Neural progenitor cell (in vitro differentiated cells): Measurements from ENCODE around the gene MACO1. TPM values are rescaled to one million over a fixed set of nuclear protein-coding genes. Genes with fewer than 3 reads are reported as not detected.
A peak's percentile ranks its signal among the peaks of the same experiment; 100 is the strongest.

Experiments
- DNase-seq: peaks from one replicate; pipeline ENCODE4 v3.0.0-alpha.2; 2016; ENCODE audit warnings: low spot score
- H2AFZ ChIP-seq: fragments of 200-600 bp; sonication (generic); replicated peaks from 2 replicates; pipeline ENCODE4 v1.6.1; 2016; ENCODE audit warnings: antibody characterized with exemption
- H3F3A ChIP-seq: fragments of 200-600 bp; sonication (generic); 2 replicates; pipeline ENCODE4 v1.6.1; 2016; ENCODE audit warnings: antibody characterized with exemption, low read depth
- H3K27ac ChIP-seq: fragments of 200-600 bp; sonication (generic); 2 replicates; pipeline ENCODE4 v1.5.1; 2016; ENCODE audit warnings: mild to moderate bottlenecking
- H3K27me3 ChIP-seq: fragments of 200-600 bp; sonication (generic); 2 replicates; pipeline ENCODE4 v1.6.1; 2016; ENCODE audit warnings: mild to moderate bottlenecking, moderate library complexity
- H3K36me3 ChIP-seq: fragments of 200-600 bp; sonication (generic); 2 replicates; pipeline ENCODE4 v1.5.1; 2016
- H3K4me1 ChIP-seq: fragments of 200-600 bp; sonication (generic); 2 replicates; pipeline ENCODE4 v1.6.1; 2016; ENCODE audit warnings: mixed run types
- H3K4me2 ChIP-seq: fragments of 200-600 bp; sonication (generic); 2 replicates; pipeline ENCODE4 v1.6.1; 2016
- H3K4me3 ChIP-seq: fragments of 200-600 bp; sonication (generic); 2 replicates; pipeline ENCODE4 v1.5.1; 2016
- H3K79me2 ChIP-seq: fragments of 200-600 bp; sonication (generic); 2 replicates; pipeline ENCODE4 v1.6.1; 2016; ENCODE audit warnings: low read depth
- H3K9ac ChIP-seq: fragments of 200-600 bp; sonication (generic); 2 replicates; pipeline ENCODE4 v1.6.1; 2016
- H3K9me3 ChIP-seq: fragments of 200-600 bp; sonication (generic); 2 replicates; pipeline ENCODE4 v1.5.1; 2016; ENCODE audit warnings: low read depth
- H4K20me1 ChIP-seq: fragments of 200-600 bp; sonication (generic); 2 replicates; pipeline ENCODE4 v1.6.1; 2016; ENCODE audit warnings: low read depth
- H3K27ac Mint-ChIP-seq: 3 replicates; pipeline ENCODE4 v1.8.0; 2021; ENCODE audit warnings: mixed read lengths
- H3K27me3 Mint-ChIP-seq: 2 replicates; pipeline ENCODE4 v1.8.0; 2022; ENCODE audit warnings: low read depth, mild to moderate bottlenecking, inconsistent platforms, moderate library complexity, mixed read lengths; ENCODE audit not compliant: insufficient read depth
- H3K36me3 Mint-ChIP-seq: 3 replicates; pipeline ENCODE4 v1.8.0; 2021; ENCODE audit warnings: mixed read lengths
- H3K4me1 Mint-ChIP-seq: 3 replicates; pipeline ENCODE4 v1.8.0; 2021; ENCODE audit warnings: mixed read lengths
- H3K4me3 Mint-ChIP-seq: 3 replicates; pipeline ENCODE4 v1.8.0; 2021; ENCODE audit warnings: mild to moderate bottlenecking, moderate library complexity, mixed read lengths
- H3K9me3 Mint-ChIP-seq: 3 replicates; pipeline ENCODE4 v1.8.0; 2020; ENCODE audit warnings: mixed read lengths
- EZH2 ChIP-seq: fragments of 200-600 bp; sonication (generic); IDR thresholded peaks from 2 replicates; pipeline ENCODE4 v1.6.1; 2017; ENCODE audit warnings: antibody characterized with exemption, mild to moderate bottlenecking, moderate library complexity
- EZH2phosphoT487 ChIP-seq: fragments of 200-600 bp; sonication (generic); IDR thresholded peaks from 2 replicates; pipeline ENCODE4 v1.6.1; 2017; ENCODE audit warnings: antibody characterized with exemption
- total RNA-seq: library from RNA; depleted of rRNA; stranded (reverse); fragments of >200 nt; gene quantifications from 2 replicates; pipeline ENCODE4 v1.2.3, GENCODE V29; 2015; ENCODE audit warnings: low replicate concordance
- TF ChIP-seq, protein P1 (sequence below): fragments of 200-600 bp; sonication (generic); IDR thresholded peaks from 2 replicates; pipeline ENCODE4 v1.5.1; 2017; ENCODE audit warnings: antibody characterized with exemption, mild to moderate bottlenecking

Gene MACO1
- total RNA-seq, 1 donor from 2014 or later = 17.7 TPM

DNA sequence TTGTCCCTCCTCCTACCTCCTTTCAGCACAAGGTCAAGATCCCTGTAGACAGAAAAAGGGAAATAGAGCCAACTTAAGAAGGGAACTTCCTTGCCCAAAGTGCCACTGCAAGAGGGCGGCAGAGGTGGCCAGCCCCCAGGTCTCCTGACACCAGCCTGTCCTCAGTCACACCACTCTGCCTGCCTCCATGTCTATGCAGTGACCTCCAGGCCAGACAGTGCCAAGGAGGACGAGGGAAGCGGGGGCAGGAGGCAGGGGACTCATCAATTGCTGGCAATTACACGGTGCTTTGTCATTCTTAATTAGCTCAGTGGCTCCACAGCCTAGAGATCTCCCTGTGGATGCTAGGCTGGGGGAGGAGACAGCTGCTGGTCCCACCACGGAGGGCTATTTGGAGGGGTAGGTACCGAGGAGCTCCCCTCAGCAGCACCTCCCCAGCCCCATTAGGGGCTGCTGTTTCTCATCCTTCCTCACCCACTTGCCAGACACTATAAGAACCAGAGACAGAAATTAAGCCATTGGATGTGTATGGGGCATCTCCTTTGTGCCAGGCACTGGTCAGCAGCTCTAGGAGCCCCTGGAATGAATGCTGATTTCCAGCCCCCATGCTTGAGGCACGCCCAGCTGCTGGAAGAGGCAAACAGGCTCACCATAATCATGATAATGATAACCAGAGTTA is 106.6 kb downstream of the MACO1 start:
- H3K27ac ChIP-seq = no peak overlapping the region
- peaks cover 23% of the 10 kb centered on the region for H3K27me3 Mint-ChIP-seq
- H3K4me3 Mint-ChIP-seq = no peak overlapping the region
- H3K79me2 ChIP-seq = no peaks in the 10 kb centered on the region
- H3K36me3 Mint-ChIP-seq = no peaks in the 10 kb centered on the region
- H4K20me1 ChIP-seq = no peaks in the 10 kb centered on the region
- H3K9me3 Mint-ChIP-seq = no peaks in the 10 kb centered on the region
- H3K9ac ChIP-seq = no peak overlapping the region
- no peaks in the 10 kb centered on the region for H3K9me3 ChIP-seq
- H3K4me1 Mint-ChIP-seq = peaks cover 42% of the 10 kb centered on the region
- no peak for TF ChIP-seq EZH2phosphoT487
- TF ChIP-seq EZH2 = no peak
- TF ChIP-seq, protein P1, sequence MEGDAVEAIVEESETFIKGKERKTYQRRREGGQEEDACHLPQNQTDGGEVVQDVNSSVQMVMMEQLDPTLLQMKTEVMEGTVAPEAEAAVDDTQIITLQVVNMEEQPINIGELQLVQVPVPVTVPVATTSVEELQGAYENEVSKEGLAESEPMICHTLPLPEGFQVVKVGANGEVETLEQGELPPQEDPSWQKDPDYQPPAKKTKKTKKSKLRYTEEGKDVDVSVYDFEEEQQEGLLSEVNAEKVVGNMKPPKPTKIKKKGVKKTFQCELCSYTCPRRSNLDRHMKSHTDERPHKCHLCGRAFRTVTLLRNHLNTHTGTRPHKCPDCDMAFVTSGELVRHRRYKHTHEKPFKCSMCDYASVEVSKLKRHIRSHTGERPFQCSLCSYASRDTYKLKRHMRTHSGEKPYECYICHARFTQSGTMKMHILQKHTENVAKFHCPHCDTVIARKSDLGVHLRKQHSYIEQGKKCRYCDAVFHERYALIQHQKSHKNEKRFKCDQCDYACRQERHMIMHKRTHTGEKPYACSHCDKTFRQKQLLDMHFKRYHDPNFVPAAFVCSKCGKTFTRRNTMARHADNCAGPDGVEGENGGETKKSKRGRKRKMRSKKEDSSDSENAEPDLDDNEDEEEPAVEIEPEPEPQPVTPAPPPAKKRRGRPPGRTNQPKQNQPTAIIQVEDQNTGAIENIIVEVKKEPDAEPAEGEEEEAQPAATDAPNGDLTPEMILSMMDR = no peak
- H3K4me2 ChIP-seq = no peak overlapping the region
- no peak overlapping the region for H3K4me3 ChIP-seq
- peaks cover 10% of the 10 kb centered on the region for H3F3A ChIP-seq
- H2AFZ ChIP-seq = no peak overlapping the region
- DNase-seq = no peak
- H3K4me1 ChIP-seq = peaks cover 7% of the 10 kb centered on the region
- no peaks in the 10 kb centered on the region for H3K36me3 ChIP-seq
- H3K27ac Mint-ChIP-seq = no peak overlapping the region
- H3K27me3 ChIP-seq = no peaks in the 10 kb centered on the region

DNA sequence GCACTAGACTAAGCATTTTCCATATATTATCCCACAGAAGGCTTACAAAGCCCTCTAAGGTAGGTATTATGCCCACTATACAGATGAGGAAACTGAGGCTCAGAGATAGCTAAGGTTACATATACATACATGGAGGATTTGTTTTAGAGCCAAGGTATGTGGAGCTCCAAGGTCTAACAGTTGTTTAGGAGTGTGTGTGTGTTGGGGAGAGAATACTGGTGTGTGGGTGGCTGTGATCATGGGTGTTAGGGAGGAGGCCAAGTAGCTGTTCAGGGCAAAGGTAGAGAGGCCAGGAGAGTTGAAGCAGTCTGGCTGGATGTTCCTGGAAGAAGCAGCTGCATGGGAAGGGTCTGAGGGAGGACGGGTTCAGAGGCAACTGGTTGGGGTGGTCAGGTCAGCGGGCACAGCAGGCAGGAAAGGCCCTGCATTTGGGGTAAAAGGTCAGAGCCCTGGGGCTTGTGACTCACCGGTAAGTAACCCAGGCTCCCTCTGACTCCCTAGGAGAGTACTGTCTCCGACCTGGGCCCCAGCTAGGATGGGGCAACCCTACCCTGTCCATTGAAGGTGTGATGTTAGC is 107.6 kb downstream of the MACO1 start:
- Mint-ChIP-seq H3K27ac (peak overlapping the region; percentile 85), H3K4me1 (peaks cover 42% of the 10 kb centered on the region)
- no peaks in the 10 kb centered on the region for H3K79me2 ChIP-seq

DNA sequence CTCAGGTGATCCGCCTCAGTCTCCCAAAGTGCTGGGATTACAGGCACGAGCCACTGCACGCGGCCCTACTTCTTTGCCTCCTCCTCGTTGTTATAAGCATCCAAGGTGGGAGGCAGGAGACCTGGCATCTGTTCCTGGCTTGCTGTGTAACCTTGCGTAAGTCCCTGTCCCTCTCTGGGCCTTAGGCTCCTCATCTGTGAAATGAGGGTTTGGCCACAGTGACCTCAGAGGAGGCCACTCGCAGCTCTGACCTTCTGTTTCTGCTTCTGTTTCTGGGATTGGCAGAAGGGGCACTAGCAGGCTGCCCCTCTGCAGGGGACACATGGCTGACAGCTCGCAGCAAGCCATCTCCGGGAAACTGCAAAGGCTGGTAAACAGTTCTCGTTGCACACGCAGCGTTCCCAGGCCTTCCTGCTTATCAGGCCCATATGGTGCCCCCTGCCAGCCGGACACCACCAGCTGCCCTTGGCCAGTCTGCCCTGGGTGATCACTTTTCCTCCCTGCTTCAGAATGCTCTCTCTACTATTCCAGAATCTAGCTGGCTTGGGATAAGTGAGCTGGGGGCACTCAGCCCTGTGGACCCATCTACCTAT is 110.1 kb downstream of the MACO1 start:
- Histone ChIP-seq H3K4me2 (no peak overlapping the region), H3K27ac (no peak overlapping the region), H4K20me1 (peaks cover 13% of the 10 kb centered on the region), H3K9me3 (no peaks in the 10 kb centered on the region), H3K27me3 (peaks cover 27% of the 10 kb centered on the region), H3K36me3 (no peaks in the 10 kb centered on the region), H3F3A (peaks cover 18% of the 10 kb centered on the region), H2AFZ (no peak overlapping the region), H3K4me1 (peaks cover 12% of the 10 kb centered on the region), H3K79me2 (no peaks in the 10 kb centered on the region), H3K9ac (no peak overlapping the region), H3K4me3 (no peak overlapping the region)
- Mint-ChIP-seq H3K9me3 (no peaks in the 10 kb centered on the region), H3K4me3 (peak overlapping the region; percentile 83), H3K27me3 (peaks cover 24% of the 10 kb centered on the region), H3K27ac (peak overlapping the region; percentile 37), H3K4me1 (peaks cover 46% of the 10 kb centered on the region), H3K36me3 (no peaks in the 10 kb centered on the region)
- no peak for DNase-seq
- TF ChIP-seq, protein P1 = no peak
- no peak for TF ChIP-seq EZH2
- TF ChIP-seq EZH2phosphoT487 = no peak

More for the DNA sequence above, 107.6 kb downstream of the MACO1 start:
- Histone ChIP-seq H3K27me3 (peaks cover 5% of the 10 kb centered on the region), H4K20me1 (no peaks in the 10 kb centered on the region), H3K36me3 (no peaks in the 10 kb centered on the region), H3K9ac (no peak overlapping the region), H2AFZ (no peak overlapping the region), H3K9me3 (no peaks in the 10 kb centered on the region), H3F3A (peaks cover 18% of the 10 kb centered on the region), H3K4me1 (peaks cover 7% of the 10 kb centered on the region), H3K4me3 (no peak overlapping the region), H3K4me2 (no peak overlapping the region), H3K27ac (no peak overlapping the region)
- TF ChIP-seq, protein P1 = no peak
- TF ChIP-seq EZH2 (no peak), EZH2phosphoT487 (no peak)
- Mint-ChIP-seq H3K9me3 (no peaks in the 10 kb centered on the region), H3K27me3 (peaks cover 28% of the 10 kb centered on the region), H3K36me3 (no peaks in the 10 kb centered on the region), H3K4me3 (no peak overlapping the region)
- no peak for DNase-seq
